ENCODE measurements around the gene IFNA2.

GRCh38 chr9:21428235-21428634, 43.0 kb upstream of the IFNA2 start:
- TF ChIP-seq CTCF (IDR thresholded peaks at IDR 0.05) (no peak), POLR2A (IDR thresholded peaks at IDR 0.05) (no peak)

Measured in uterus (tissue), 2 donors.